Ovary (tissue), 9 donors: ENCODE results near the gene SACM1L. TPM values are rescaled to one million over a fixed set of nuclear protein-coding genes. Genes with fewer than 3 reads are reported as not detected.
"Not testable (repeated sequence)": the region's sequence is repeated elsewhere in the genome, so short reads cannot be mapped to it uniquely, and the experiment has no call there.

Experiments
- DNase-seq, 5 donors: peaks; one replicate each; pipeline ENCODE4 v3.0.0-alpha.2; 2019 to 2020
- H3K27ac ChIP-seq, 2 donors: fragments of 200-600 bp; one replicate each; pipeline versions ENCODE4 v1.5.1 to v1.8.0; 2019 to 2022
- H3K27me3 ChIP-seq: fragments of 200-600 bp; one replicate; pipeline ENCODE4 v1.8.0; 2022
- H3K36me3 ChIP-seq: fragments of 200-600 bp; sonication (generic); one replicate; pipeline ENCODE4 v1.5.1; 2019
- H3K4me1 ChIP-seq: one replicate; pipeline ENCODE4 v1.8.1; 2013; ENCODE audit warnings: mild to moderate bottlenecking, moderate library complexity; ENCODE audit not compliant: insufficient read depth
- H3K4me3 ChIP-seq: fragments of 200-600 bp; sonication (generic); one replicate; pipeline ENCODE4 v1.5.1; 2017
- H3K9me3 ChIP-seq, 2 donors: fragments of 200-600 bp in 1 of 2; sonication (generic) in 1 of 2; one replicate each; pipeline versions ENCODE4 v1.5.1 to v1.8.1; 2013 to 2019; ENCODE audit warnings: mild to moderate bottlenecking in 1 of 2, moderate library complexity in 1 of 2
- CTCF ChIP-seq, 3 donors: fragments of 450-650 bp in 2 of 3; fragments of 200-600 bp in 1 of 3; IDR thresholded peaks; one replicate each; pipeline versions ENCODE4 v1.5.1 to v1.8.0; 2016 to 2022; ENCODE audit warnings: antibody characterized with exemption in 3 of 3, mild to moderate bottlenecking in 1 of 3
- EP300 ChIP-seq: sonication (generic); formaldehyde crosslinking; IDR thresholded peaks from one replicate; pipeline ENCODE4 v1.6.1; 2017; ENCODE audit warnings: antibody characterized with exemption
- POLR2A ChIP-seq: fragments of 450-650 bp; IDR thresholded peaks from one replicate; pipeline ENCODE4 v1.6.1; 2017; ENCODE audit warnings: antibody characterized with exemption, mild to moderate bottlenecking, moderate library complexity
- WGBS, 3 donors: extraction: QIAGEN DNeasy Blood & Tissue Kit in 1 of 3; methylation state at CpG; one replicate each; pipeline versions ENCODE4 v1.1.5 to v1.1.7; 2013 to 2017; 5-methylcytosine and 5-hydroxymethylcytosine counted together
- intact Hi-C, 4 donors: fragments of 100-400 bp; cut with DNase I; formaldehyde crosslinking; loops; one replicate each; pipeline versions ENCODE4 v1.11.0 to v1.15.1; 2022 to 2023
- polyA plus RNA-seq, 2 donors: library from polyadenylated mRNA; stranded (reverse); fragments of 200-250 nt in 1 of 2; fragments of 350-450 nt in 1 of 2; fragmentation: Illumina TruSeq in 1 of 2; extraction: RNeasy Lipid Tissue Mini Kit (QIAGEN cat#74804) in 1 of 2; gene quantifications; one replicate each; pipeline ENCODE4 v1.2.3, GENCODE V29; 2013 to 2014
- total RNA-seq, 7 donors: library from RNA; depleted of rRNA in 2 of 7; stranded (reverse); fragments of >200 nt in 2 of 7; fragmentation: NEBNext Ultra II Directional in 3 of 7; extraction: Animal tissue kit (Norgen Biotek cat#: 25700) in 3 of 7; gene quantifications; one replicate each; pipeline versions ENCODE4 v1.1.0 to v1.2.4, GENCODE V29; 2016 to 2023
- donor health status: DM: no; HTN: no; CAD: no; lungs with moderate emphysema.
- donor health status: DM: no; HTN: no; CAD: no.
- donor health status: Bipolar disorder and iron deficiency.
- donor health status: DM: yes; HTN: yes; CAD: no.
- donor health status: DM: no; HTN: no; CAD: no.
- donor health status: DM: yes; HTN: yes; CAD: no.

SACM1L gene
- total and polyA plus RNA-seq, 9 donors = 19.0 to 47.3 (median 32.1) TPM

- H3K4me3 ChIP-seq = no peak overlapping the region
- TF ChIP-seq EP300 = no peak
- TF ChIP-seq POLR2A = no peak
- TF ChIP-seq CTCF (IDR thresholded peaks at IDR 0.05) = no peak
- H3K27ac ChIP-seq = no peak overlapping the region
- no peaks in the 10 kb centered on the region for H3K36me3 ChIP-seq
- no peak for DNase-seq
- 87 to 97% (median 95%) methylated on average over 2 of the region's 2 CpGs for WGBS, 3 donors
- H3K27me3 ChIP-seq = no peaks in the 10 kb centered on the region
- intact Hi-C loops = no loop called here
- H3K4me1 ChIP-seq = no peaks in the 10 kb centered on the region
- no peaks in the 10 kb centered on the region for H3K9me3 ChIP-seq
Measured at GRCh38 chr3:45682311-45682710, 6.9 kb upstream of the SACM1L start.

DNA sequence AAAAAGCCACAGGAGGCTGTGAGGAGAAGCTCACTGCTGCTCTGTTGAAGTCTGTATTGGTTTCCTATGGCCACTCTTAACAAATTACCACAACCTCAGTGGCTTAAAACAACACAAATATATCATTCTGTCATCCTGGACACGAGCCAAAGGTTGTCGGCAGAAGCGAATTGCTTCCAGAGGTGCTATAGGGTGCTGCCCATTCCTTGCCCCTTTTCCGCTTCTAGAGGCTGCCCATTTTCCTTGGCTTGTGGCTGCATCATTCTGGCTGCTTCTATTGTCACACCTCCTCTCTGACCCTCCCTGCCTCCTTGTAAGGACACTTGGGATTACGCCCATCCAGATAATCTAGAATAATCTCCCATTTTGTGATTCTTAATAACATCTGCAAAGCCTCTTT is 6.4 kb upstream of the SACM1L start:
- DNase-seq = no peak
- Histone ChIP-seq H3K27me3 (no peaks in the 10 kb centered on the region), H3K4me1 (no peaks in the 10 kb centered on the region), H3K36me3 (no peaks in the 10 kb centered on the region), H3K4me3 (no peak overlapping the region), H3K9me3 (no peaks in the 10 kb centered on the region), H3K27ac (no peak overlapping the region)
- no peak for TF ChIP-seq CTCF (IDR thresholded peaks at IDR 0.05)
- no peak for TF ChIP-seq POLR2A
- TF ChIP-seq EP300 = no peak
- intact Hi-C loops = no loop called here
- 65 to 76% (median 68%) methylated on average over 5 of the region's 5 CpGs for WGBS, 3 donors

DNA sequence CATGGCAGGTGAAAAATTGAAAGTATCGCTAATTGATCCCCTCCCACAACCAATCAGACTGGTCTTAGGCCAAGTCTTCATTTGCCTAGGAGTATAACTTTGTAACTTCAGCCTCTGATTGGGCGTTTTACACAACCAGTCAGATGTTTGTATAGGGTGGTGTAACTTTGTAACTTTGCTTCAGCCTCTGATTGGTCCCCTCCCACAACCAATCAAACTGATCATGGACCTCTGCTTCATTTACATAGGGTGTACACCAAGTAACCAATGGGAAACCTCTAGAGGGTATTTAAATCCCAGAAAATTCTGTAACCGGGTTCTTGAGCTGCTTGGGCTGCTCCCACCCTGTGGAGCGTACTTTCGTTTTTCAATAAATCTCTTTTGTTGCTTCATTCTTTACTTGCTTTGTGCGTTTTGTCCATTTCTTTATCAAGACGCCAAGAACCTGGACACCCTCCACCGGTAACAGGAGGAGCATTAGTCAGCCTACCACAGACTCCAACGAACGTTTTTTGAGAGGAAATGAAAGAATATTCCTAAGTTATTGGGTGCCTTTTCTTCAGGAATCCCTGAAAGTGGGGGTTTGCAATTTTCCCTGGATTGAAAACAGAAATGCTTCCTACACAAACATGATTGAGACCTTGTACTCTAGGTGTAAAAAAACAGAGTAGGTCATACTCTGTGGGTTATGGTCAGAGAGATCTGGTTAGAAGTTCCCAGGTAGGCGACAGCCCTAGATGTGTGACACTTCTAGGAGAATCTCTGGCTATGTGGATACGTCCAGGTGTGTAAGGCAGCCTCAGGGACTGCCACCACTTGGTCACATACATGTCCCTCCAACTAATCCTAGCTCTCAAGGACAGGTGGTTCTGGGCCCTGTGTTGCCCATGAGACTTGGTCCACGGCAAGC is 5.5 kb upstream of the SACM1L start:
- Histone ChIP-seq H3K36me3 (no peaks in the 10 kb centered on the region), H3K27me3 (no peaks in the 10 kb centered on the region), H3K4me3 (no peak overlapping the region), H3K27ac (no peak overlapping the region), H3K9me3 (no peaks in the 10 kb centered on the region), H3K4me1 (no peaks in the 10 kb centered on the region)
- DNase-seq = no peak
- 41 to 48% (median 45%) methylated on average over 13 of the region's 13 CpGs for WGBS, 3 donors
- intact Hi-C loops = no loop called here
- TF ChIP-seq EP300 (no peak), CTCF (IDR thresholded peaks at IDR 0.05) (no peak), POLR2A (no peak)

GRCh38 chr3:45684327-45684892 is 4.8 kb upstream of the SACM1L start:
- H3K4me3 ChIP-seq = no peak overlapping the region
- TF ChIP-seq POLR2A (no peak), EP300 (no peak), CTCF (IDR thresholded peaks at IDR 0.05) (no peak)
- WGBS, 3 donors = 27 to 35% (median 27%) methylated on average over 12 of the region's 12 CpGs
- intact Hi-C loops = no loop called here
- H3K9me3 ChIP-seq = no peaks in the 10 kb centered on the region
- DNase-seq = no peak
- no peaks in the 10 kb centered on the region for H3K27me3 ChIP-seq
- no peaks in the 10 kb centered on the region for H3K36me3 ChIP-seq
- H3K4me1 ChIP-seq = no peaks in the 10 kb centered on the region
- H3K27ac ChIP-seq = no peak overlapping the region

DNA sequence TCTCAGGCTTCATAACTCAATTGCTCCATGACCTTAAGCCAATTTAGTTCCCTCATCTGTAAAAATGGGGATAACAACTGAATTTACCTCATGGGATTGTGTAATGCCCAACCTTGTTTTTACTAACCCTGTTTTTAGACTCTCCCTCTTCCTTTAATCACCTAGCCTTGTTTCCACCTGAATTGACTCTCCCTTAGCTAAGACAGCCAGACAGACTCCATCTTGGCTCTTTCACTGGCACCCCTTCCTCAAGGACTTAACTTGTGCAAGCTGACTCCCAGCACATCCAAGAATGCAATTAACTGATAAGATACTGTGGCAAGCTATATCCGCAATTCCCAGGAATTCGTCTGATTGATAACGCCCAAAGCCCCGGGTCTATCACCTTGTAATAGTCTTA is 3.5 kb upstream of the SACM1L start:
- not testable (repeated sequence) for H3K27me3 ChIP-seq, H3K36me3 ChIP-seq, H3K4me1 ChIP-seq, DNase-seq, H3K4me3 ChIP-seq, H3K9me3 ChIP-seq, H3K27ac ChIP-seq
- intact Hi-C loops = loop anchor here in 1 of 4 donors (5.0 kb wide), 1 partner anchor 823 kb away; the partner anchor contains the start of gene TMEM42
- WGBS, 3 donors = 13 to 20% (median 16%) methylated on average over 4 of the region's 4 CpGs
